NCI-H226 (cell line): ENCODE measurements around the gene PRR11.
"Not testable (repeated sequence)": the region's sequence is repeated elsewhere in the genome, so short reads cannot be mapped to it uniquely, and the experiment has no call there.

Source experiments
- DNase-seq: peaks from one replicate; pipeline ENCODE4 v3.0.0-alpha.2; 2015

PRR11 gene

DNA sequence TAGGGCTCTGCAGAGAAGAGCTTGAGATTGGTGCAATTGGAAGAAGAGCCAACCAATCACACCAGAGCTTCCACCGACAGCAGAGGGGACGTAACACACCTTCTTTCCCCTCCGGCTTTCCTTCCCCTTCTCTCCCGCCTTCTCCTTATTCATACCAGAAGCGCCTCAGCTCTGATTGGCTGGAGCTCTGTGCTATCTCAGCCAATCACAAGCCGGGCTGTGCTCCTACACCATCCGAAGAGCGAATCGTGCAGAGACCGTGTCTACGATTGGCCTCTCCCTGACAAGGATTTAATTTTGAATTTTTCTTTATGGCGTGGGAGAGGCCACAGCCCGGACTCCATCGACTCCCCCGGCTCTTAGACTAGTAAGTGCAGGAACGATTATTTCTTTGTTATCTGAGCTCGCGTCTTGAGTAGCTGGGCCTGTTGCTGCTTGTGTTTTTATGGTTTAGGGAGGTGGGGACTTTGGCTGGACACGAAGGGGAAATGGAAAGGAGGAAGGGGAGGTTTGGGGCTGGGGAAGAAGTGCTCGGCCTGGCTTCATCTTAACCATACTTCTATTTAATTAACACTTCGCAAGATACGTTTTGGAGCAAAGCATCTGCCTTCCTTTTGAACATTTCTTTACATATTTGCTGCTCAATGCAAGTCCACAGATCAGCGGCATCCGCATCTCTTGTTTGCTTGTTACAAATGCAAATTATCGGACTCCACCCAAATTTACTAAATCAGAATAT is at the start of gene PRR11:
Gene PRR11 (plus strand): TSS at position 308 of the 739 bp plus-strand sequence. CDS start 14,007 bp downstream, outside the sequence.
- peak; percentile 99 for DNase-seq

GRCh38 chr17:59105852-59106462 is 49.6 kb upstream of the PRR11 start:
- peak; percentile 73 for DNase-seq

- DNase-seq: peak; percentile 99
These were observed 48.9 kb upstream of the PRR11 start, which contains the start of gene TRIM37 for GRCh38 chr17:59106463-59107305. Gene TRIM37 (minus strand): TSS chr17:59106880. CDS start chr17:59106461, 419 bp downstream.

- DNase-seq: no peak
These were observed 48.3 kb upstream of the PRR11 start for GRCh38 chr17:59107306-59107670.

DNA sequence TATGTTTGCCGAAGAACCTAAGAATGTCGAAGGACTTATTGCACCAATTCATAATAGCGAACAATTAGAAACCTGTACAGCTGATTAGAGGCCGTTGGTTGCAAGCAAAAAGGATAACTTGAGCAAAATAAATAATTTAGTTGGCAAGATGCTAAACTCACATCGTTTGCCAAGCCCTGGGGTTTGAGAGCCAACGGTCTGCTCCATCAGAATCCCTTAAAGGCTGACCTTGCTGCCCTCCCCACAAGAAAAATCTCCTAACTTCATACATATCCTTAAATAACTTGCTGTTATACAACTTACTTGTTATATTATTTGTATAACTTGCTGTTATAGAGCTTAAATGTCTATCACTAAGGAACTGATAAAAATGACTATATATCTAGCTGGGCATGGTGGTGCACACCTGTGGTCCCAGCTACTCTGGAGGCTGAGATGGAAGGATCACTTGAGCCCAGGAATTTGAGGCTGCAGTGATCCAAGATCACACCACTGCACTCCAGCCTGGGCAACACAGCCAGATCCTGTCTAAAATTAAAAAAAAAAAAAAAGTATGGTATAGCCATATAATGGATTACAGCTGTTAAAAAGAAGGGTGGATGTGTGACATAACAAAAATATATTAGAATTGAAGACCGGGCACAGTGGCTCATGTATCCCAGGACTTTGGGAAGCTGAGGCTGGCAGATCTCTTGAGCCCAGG is 47.0 kb upstream of the PRR11 start:
- no peak for DNase-seq

DNA sequence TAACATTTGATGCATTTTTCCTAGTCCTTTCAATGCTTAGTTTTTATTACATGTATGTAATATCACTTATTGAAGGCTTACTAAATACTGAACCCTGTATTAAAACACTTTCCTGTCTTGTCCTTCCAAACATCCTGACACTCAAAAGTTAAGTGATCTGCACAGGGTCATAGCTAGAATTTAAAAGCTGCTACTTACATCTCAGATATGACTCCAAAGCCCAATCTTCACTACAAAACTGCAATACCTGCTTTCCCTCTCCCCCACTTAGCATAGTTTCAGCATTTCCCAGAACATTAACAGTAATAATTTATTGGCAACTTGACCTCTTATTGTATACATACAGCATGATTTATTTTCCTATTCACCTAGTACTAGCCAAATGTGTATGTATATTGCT is 44.6 kb upstream of the PRR11 start:
- no peak for DNase-seq

- no peak for DNase-seq
These were observed 44.0 kb upstream of the PRR11 start for GRCh38 chr17:59111539-59111938.

GRCh38 chr17:59115474-59115873 is 40.1 kb upstream of the PRR11 start:
- DNase-seq: no peak

DNA sequence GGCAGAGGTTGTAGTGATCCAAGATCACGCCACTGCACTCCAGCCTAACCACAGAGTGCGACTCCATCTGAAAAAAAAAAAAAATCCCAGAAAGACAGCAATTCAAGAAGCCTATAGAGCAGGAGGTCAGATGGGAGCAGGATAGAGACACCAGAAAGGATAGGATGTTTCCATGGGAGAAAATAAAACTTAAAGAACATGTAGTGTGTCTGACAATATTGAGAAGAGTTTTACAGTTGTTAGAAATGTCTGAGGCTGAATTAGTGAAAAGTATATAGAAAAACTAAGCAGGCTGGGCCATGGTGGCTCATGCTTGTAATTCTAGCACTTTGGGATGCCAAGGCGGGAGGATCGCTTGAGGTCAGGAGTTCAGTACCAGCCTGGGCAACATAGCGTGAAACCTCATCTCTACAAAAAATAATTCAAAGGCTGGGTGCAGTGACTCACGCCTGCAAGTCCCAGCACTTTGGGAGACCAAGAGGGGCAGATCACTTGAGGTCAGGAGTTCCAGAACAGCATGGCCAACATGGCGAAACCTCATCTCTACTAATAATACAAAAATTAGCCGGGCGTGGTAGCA is 33.6 kb upstream of the PRR11 start:
- no peak for DNase-seq

GRCh38 chr17:59124665-59125064 is 30.9 kb upstream of the PRR11 start:
- no peak for DNase-seq

- no peak for DNase-seq
These were observed 28.6 kb upstream of the PRR11 start for GRCh38 chr17:59126809-59127417.

DNA sequence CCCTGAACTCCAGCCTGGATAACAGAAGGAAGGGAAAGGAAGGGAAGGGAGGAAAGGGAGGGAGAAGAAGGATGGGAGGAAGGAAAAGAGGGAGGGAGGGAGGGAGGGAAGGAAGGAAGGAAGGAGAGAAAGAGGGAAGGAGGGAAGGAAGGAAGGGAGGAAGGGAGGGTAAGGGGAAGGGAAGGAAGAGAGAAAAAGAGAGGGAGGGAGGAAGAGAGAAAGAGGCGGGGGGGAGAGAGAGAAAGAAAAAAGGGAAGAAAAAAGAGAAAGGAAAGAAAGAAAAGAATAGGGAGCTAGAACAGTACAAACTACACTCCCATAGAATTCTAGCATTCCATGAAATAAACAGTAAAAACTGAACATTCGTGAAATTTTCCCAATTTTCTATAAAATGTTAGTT is 25.7 kb upstream of the PRR11 start:
- DNase-seq: no peak

- DNase-seq: no peak
These were observed 24.4 kb upstream of the PRR11 start for GRCh38 chr17:59131131-59131530.

- not testable (repeated sequence) for DNase-seq
These were observed 17.2 kb upstream of the PRR11 start for GRCh38 chr17:59138339-59138738.

- DNase-seq: no peak
These were observed 15.6 kb upstream of the PRR11 start for GRCh38 chr17:59139939-59140338.

DNA sequence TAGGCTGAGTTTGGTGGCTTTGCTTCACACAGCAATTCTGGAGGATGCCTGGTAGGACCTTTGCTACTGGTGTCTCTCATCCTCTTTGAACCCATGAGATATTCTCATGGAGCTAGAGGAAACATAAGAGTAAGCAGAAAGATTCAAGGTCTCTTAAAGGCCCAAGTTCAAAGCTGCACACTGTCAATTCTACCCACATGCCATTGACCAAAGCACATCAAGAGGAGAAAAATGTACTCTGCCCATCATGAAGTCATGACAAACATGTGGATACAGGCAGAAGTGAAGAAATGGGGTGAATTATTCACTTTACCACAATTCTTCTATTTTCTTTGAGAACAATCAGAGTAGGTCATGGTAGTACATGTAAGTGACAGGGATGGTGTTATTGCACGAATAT is 13.7 kb upstream of the PRR11 start:
- DNase-seq: no peak

DNA sequence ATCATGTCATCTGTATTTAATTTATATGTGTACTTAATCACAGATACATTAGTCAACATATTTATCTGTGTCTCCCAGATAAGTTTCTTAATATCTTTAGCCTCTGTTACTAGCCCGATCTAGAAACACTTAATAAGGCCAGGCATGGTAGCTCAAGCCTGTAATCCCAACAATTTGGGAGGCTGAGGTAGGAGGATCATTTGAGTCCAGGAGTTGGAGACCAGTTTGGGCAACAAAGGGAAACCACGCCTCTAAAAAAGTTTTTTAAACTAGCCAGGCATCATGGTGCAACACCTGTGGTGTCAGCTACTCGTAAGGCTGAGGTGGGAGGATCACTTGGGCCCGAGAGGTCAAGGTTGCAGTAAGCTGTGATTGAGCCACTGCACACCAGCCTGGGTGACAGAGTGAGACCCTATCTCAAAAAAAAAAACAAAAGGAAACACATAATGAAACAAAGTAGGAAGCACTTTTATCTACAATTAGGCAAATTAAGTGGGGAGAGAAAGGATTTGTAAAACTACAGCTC is 9.9 kb upstream of the PRR11 start:
- no peak for DNase-seq

DNA sequence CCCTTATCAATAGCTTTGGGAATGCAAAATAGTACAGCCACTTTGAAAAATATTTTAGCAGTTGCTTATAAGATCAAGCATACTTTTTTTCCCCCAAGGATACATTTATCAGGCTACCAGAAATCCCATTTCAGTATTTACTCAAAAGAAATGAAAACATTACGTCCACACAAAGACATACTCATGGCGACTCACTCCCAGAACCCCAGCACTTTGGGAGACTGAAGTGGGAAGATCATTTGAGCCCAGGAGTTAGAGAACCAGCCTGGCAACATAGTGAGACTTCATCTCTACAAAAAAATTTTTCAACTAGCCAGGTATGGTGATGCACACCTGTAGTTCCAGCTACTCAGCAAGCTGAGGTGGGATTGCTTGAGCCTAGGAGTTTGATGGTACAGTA is 6.5 kb upstream of the PRR11 start:
- DNase-seq: peak; percentile 61

DNA sequence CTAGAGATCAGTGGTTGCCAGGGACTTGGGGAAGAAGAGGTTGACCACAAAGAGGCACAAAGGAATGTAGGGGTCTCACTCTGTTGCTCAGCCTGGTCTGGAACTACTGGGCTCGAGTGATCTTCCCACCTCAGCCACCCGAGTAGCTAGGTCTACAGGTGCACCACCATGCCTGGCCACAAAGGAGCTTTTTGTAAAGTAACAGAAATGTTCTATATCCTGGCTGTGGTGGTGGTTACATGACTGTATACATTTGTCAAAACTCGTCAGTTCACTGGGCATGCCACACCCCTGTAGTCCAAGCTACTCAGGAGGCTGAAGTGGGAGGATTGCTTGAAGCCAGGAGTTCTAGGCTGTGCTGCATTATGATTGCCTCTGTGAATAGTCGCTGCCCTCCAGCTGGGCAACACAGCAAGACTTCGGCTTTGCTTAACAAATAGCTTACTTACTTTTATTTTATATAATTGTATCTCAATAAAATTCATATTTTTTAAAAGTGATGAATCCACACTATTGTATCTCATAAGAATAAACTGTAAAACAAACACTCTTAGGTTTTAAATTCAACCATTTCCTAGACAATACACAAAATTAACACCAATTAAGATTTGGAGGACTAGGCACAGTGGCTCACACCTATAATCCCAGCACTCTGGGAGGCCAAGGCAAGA is 5.6 kb upstream of the PRR11 start:
- DNase-seq: peak; percentile 27

DNA sequence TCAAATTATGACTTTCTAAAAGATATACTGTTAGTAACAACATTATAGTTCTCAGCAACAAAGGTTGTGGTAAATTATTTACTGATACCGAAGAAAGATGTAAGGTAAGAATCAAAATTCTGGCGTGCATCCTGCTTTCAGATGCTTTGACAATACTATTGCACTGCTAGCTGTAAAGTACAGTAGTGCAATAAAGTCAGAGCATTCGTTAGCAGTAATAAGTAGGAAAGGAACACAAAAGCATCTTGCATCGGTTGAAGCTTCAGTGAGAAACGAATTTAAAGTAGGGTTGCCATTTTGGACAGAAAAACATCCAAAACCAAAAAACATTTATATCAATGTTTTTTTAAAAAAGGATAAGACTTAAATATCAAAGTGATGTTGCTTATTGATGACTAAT is 4.5 kb upstream of the PRR11 start:
- no peak for DNase-seq

DNA sequence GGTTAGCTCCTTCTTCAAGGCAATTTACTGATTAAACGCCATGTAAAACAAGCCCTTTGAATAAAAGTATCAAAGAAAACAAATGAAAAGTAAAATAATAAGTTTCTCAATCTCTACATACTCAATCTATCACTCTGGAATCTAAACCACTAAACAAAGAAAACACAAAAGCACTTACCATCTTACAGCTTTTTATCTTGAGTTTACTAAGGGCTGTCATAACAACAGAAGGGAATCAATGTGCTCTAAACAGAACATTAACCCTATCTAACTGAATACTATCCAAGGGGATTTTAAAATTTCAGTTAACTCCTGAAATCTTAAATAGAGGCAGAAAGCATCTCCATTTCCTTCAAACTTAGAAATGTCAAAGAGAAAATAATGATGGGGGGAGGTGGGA is 4.0 kb upstream of the PRR11 start:
- no peak for DNase-seq
